Trophoblast cell (in vitro differentiated cells and primary cell): ENCODE data around the gene HACD3.

Experiments
- DNase-seq, 2 donors: peaks; one replicate each; pipeline ENCODE4 v3.0.0-alpha.2; 2016
- H2AFZ ChIP-seq: 2 replicates; pipeline ENCODE4 v1.6.1; 2013; ENCODE audit warnings: low read length, moderate library complexity, mild to moderate bottlenecking; ENCODE audit not compliant: insufficient read depth, poor library complexity
- H2AK5ac ChIP-seq: 2 replicates; pipeline ENCODE4 v1.6.1; 2013; ENCODE audit warnings: mild to moderate bottlenecking, low read length
- H2BK120ac ChIP-seq: 2 replicates; pipeline ENCODE4 v1.6.1; 2013; ENCODE audit warnings: low read length, mild to moderate bottlenecking, moderate library complexity; ENCODE audit not compliant: insufficient read depth, poor library complexity
- H2BK12ac ChIP-seq: 2 replicates; pipeline ENCODE4 v1.6.1; 2013; ENCODE audit warnings: mild to moderate bottlenecking, low read length, moderate library complexity
- H2BK5ac ChIP-seq: 2 replicates; pipeline ENCODE4 v1.6.1; 2013; ENCODE audit warnings: low read length, low read depth, moderate library complexity, mild to moderate bottlenecking; ENCODE audit not compliant: poor library complexity
- H3K14ac ChIP-seq: 2 replicates; pipeline ENCODE4 v1.6.1; 2013; ENCODE audit warnings: mild to moderate bottlenecking, low read length
- H3K18ac ChIP-seq: 2 replicates; pipeline ENCODE4 v1.6.1; 2013; ENCODE audit warnings: mild to moderate bottlenecking, low read length
- H3K23ac ChIP-seq: 2 replicates; pipeline ENCODE4 v1.6.1; 2013; ENCODE audit warnings: low read length
- H3K27ac ChIP-seq: 2 replicates; pipeline ENCODE4 v1.5.1; 2013; ENCODE audit warnings: low read depth, mild to moderate bottlenecking, inconsistent platforms, low read length, moderate library complexity
- H3K27me3 ChIP-seq: 2 replicates; pipeline ENCODE4 v1.6.1; 2013; ENCODE audit warnings: inconsistent platforms, mild to moderate bottlenecking, low read length, moderate library complexity; ENCODE audit not compliant: insufficient read depth
- H3K36me3 ChIP-seq, 2 experiments: 1 replicate in 1 of 2; 2 replicates in 1 of 2; pipeline ENCODE4 v1.6.1; 2013; ENCODE audit warnings: low read length in 2 of 2, mild to moderate bottlenecking in 2 of 2, moderate library complexity in 1 of 2; ENCODE audit not compliant: insufficient read depth in 2 of 2, control insufficient read depth in 1 of 2
- H3K4ac ChIP-seq: 2 replicates; pipeline ENCODE4 v1.6.1; 2013; ENCODE audit warnings: low read depth, mild to moderate bottlenecking, low read length, moderate library complexity
- H3K4me1 ChIP-seq, 2 experiments: 1 replicate in 1 of 2; 2 replicates in 1 of 2; pipeline ENCODE4 v1.6.1; 2013; ENCODE audit warnings: low read length in 2 of 2, mild to moderate bottlenecking in 2 of 2, moderate library complexity in 1 of 2; ENCODE audit not compliant: insufficient read depth in 2 of 2, control insufficient read depth in 1 of 2
- H3K4me2 ChIP-seq: 2 replicates; pipeline ENCODE4 v1.6.1; 2013; ENCODE audit warnings: inconsistent platforms, mild to moderate bottlenecking, low read length, moderate library complexity
- H3K4me3 ChIP-seq: 2 replicates; pipeline ENCODE4 v1.5.1; 2013; ENCODE audit warnings: mild to moderate bottlenecking, low read depth, low read length, inconsistent platforms
- H3K79me1 ChIP-seq: one replicate; pipeline ENCODE4 v1.6.1; 2013; ENCODE audit warnings: low read length
- H3K79me2 ChIP-seq: 2 replicates; pipeline ENCODE4 v1.6.1; 2013; ENCODE audit warnings: low read length, mild to moderate bottlenecking; ENCODE audit not compliant: control insufficient read depth, insufficient read depth, poor library complexity
- H3K9ac ChIP-seq: 2 replicates; pipeline ENCODE4 v1.6.1; 2013; ENCODE audit warnings: mild to moderate bottlenecking, low read length
- H3K9me3 ChIP-seq: 2 replicates; pipeline ENCODE4 v1.6.1; 2013; ENCODE audit warnings: low read depth, mild to moderate bottlenecking, control low read depth, inconsistent platforms, low read length; ENCODE audit not compliant: insufficient read depth
- H4K12ac ChIP-seq: 2 replicates; pipeline ENCODE4 v1.6.1; 2013; ENCODE audit warnings: low read depth, mild to moderate bottlenecking, low read length, moderate library complexity
- H4K8ac ChIP-seq: 2 replicates; pipeline ENCODE4 v1.6.1; 2013; ENCODE audit warnings: low read depth, mild to moderate bottlenecking, low read length, moderate library complexity
- H4K91ac ChIP-seq: one replicate; pipeline ENCODE4 v1.6.1; 2013; ENCODE audit warnings: low read depth, mild to moderate bottlenecking, low read length, moderate library complexity
- WGBS: extraction: QIAGEN DNeasy Blood & Tissue Kit; methylation state at CpG from one replicate; pipeline ENCODE4 v1.1.7; 2013; ENCODE audit warnings: missing lambda C conversion rate; ENCODE audit not compliant: insufficient read length, insufficient coverage; ENCODE audit errors: extremely low coverage; 5-methylcytosine and 5-hydroxymethylcytosine counted together

The HACD3 gene

DNA sequence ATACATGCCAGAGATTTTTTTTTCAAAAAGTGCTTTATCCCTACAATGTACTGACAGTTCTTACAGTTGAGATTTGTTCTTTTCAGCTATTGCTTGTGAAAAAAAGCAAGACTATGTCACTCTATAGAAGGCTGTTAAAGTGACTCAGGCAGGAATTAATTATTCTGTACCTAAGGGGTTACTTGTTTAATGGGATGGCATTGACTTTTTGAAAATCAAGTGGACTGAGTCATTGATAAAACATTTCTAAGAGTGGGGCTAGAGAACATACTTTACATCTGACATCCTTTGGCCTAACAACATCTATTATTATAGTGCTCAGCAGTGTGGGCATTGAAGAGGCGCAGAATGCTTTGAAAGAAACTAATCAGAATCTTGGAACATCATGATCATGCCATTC, 46.4 kb downstream of the HACD3 start:
- Histone ChIP-seq H3K79me1 (no peaks in the 10 kb centered on the region), H3K4me3 (no peak overlapping the region), H3K4me1 (peaks cover 3% of the 10 kb centered on the region in 2 experiments), H3K4me2 (no peak overlapping the region), H4K8ac (no peak overlapping the region), H4K91ac (no peak overlapping the region), H3K18ac (no peak overlapping the region), H3K9me3 (no peaks in the 10 kb centered on the region), H3K9ac (no peak overlapping the region), H3K4ac (no peak overlapping the region), H3K27ac (no peak overlapping the region), H3K79me2 (no peaks in the 10 kb centered on the region), H2AFZ (no peak overlapping the region), H3K36me3 (peaks cover 10 to 24% of the 10 kb centered on the region in 2 experiments), H2AK5ac (no peak overlapping the region), H2BK5ac (no peak overlapping the region), H3K23ac (no peak overlapping the region), H4K12ac (no peak overlapping the region), H3K14ac (no peak overlapping the region), H3K27me3 (no peaks in the 10 kb centered on the region), H2BK120ac (no peak overlapping the region), H2BK12ac (no peak overlapping the region)
- no CpG with 5 or more reads among the region's 1 CpG for WGBS
- no peak for DNase-seq

DNA sequence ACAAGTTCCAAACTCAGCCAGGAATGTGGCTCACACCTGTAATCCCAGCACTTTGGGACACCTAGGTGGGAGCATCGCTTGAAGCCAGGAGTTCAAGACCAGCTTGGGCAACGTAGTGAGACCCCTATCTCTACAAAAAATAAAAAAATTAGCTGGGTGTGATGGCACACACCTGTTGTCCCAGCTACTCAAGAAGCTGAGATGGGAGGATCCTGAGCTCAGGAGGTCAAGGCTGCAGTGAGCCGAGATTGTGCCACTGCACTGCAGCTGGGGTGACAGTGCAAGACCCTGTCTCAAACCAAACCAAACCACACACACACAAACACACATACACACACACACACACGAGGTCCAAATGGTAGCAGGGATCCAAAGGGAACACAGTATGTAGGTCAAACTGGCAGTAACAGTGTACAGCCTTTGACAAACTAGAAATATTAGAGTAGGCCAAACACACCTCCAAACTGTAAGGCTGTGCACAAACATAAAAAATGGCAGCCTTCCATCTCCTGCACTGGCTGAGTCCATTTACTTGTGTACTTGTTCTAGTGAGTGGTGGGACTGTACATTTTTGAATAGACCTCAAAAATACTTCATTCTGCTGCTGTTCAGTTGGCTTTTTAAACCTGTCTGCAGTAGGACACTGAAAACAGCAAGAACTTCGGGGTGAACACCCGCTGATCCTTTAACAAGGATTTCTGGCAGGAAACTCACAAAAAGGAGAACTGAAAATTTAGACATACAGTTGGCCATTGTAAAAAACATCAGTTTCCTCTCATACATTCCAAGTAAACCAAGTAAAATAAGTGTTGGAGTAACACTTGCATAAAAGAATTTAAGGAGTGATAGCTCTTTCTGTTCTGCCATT, 47.1 kb downstream of the HACD3 start:
- Histone ChIP-seq H2BK5ac (no peak overlapping the region), H3K27me3 (no peaks in the 10 kb centered on the region), H3K4me1 (peaks cover 3% of the 10 kb centered on the region in 2 experiments), H3K79me2 (no peaks in the 10 kb centered on the region), H3K4me3 (peak overlapping the region; percentile 49), H3K9ac (no peak overlapping the region), H2AFZ (no peak overlapping the region), H3K18ac (no peak overlapping the region), H4K8ac (no peak overlapping the region), H3K36me3 (peaks cover 10 to 21% of the 10 kb centered on the region in 2 experiments), H3K4me2 (no peak overlapping the region), H2AK5ac (no peak overlapping the region), H3K4ac (no peak overlapping the region), H3K27ac (no peak overlapping the region), H3K23ac (no peak overlapping the region), H2BK12ac (no peak overlapping the region), H4K12ac (no peak overlapping the region), H4K91ac (no peak overlapping the region), H3K14ac (no peak overlapping the region), H2BK120ac (no peak overlapping the region), H3K9me3 (no peaks in the 10 kb centered on the region), H3K79me1 (no peaks in the 10 kb centered on the region)
- no CpG with 5 or more reads among the region's 6 CpGs for WGBS
- no peak for DNase-seq

DNA sequence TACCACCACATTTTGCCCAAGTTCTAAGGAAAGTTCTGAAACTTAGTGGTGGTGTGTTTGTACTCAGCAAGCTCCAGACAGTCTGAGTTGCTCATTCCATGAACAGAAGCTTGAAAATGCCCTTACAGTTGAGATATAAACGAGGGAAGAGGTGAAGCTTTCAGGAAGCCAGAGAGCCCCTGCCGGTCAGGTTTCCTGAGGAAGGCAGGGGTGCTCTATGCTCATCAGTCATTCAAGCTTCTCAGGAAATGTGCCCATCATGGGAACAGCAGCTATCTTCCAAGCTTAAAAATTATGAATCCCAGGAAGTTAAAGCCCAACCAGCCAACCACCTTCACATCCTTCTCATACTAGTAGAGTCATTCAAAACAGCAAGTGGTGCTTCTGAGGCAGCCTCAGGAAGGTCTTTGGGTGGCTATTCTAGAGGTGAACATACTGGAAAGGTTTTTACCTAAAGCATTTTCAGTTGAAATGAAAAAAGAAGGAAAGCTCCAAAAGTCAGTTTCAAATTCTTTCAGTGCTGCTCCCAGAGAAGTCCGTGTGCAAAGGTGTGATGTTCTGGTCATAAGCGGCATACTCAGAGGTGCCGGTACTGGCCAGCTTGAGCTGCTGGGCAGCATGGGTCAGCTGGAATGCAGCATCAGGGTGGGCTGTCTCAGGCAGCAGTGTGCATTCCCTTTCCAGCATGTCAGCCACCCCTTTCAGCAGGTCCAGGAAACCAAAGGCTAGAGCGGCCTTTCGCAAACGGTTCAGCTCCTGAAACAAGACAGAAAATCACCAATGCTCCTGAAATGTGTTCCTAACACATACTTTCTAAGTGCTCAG, 48.9 kb downstream of the HACD3 start:
- H2BK120ac ChIP-seq = no peak overlapping the region
- no peak overlapping the region for H3K4me2 ChIP-seq
- H3K79me2 ChIP-seq = no peaks in the 10 kb centered on the region
- H3K4ac ChIP-seq = no peak overlapping the region
- H2AFZ ChIP-seq = no peak overlapping the region
- peaks cover 6 to 18% of the 10 kb centered on the region in 2 experiments for H3K36me3 ChIP-seq
- peaks cover 3% of the 10 kb centered on the region in 2 experiments for H3K4me1 ChIP-seq
- no CpG with 5 or more reads among the region's 8 CpGs for WGBS
- H3K9ac ChIP-seq = no peak overlapping the region
- H3K27ac ChIP-seq = no peak overlapping the region
- H4K91ac ChIP-seq = no peak overlapping the region
- no peaks in the 10 kb centered on the region for H3K9me3 ChIP-seq
- no peaks in the 10 kb centered on the region for H3K27me3 ChIP-seq
- DNase-seq = no peak
- no peak overlapping the region for H2BK5ac ChIP-seq
- H3K14ac ChIP-seq = no peak overlapping the region
- H3K18ac ChIP-seq = no peak overlapping the region
- no peak overlapping the region for H4K12ac ChIP-seq
- no peak overlapping the region for H3K23ac ChIP-seq
- no peak overlapping the region for H4K8ac ChIP-seq
- H3K4me3 ChIP-seq = no peak overlapping the region
- H2BK12ac ChIP-seq = no peak overlapping the region
- H3K79me1 ChIP-seq = no peaks in the 10 kb centered on the region
- H2AK5ac ChIP-seq = no peak overlapping the region

DNA sequence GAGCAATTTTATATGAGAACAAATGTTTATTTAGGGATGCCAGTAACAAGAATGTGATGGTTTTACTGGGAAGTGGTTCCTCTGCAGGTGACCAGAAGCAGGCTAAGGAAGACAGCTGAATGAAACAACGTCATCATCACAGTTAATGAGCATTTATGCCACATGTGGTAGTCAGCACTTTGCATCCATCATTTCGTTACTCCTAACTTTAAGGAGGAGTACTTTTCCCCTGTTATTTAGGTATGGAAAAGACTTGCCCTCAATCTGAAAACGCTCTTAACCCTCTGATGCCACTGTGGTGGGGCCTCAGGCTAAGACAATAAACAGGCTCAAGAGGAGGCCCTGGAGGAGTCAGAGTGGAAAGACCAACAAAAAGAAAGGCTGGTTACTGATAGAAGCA, 49.5 kb downstream of the HACD3 start:
- Histone ChIP-seq H3K9me3 (no peaks in the 10 kb centered on the region), H3K4me1 (peaks cover 3% of the 10 kb centered on the region in 2 experiments), H2BK12ac (no peak overlapping the region), H3K79me2 (no peaks in the 10 kb centered on the region), H3K4me3 (no peak overlapping the region), H3K27me3 (no peaks in the 10 kb centered on the region), H3K9ac (no peak overlapping the region), H4K91ac (no peak overlapping the region), H3K79me1 (no peaks in the 10 kb centered on the region), H2BK120ac (no peak overlapping the region), H3K23ac (no peak overlapping the region), H3K4ac (no peak overlapping the region), H3K14ac (no peak overlapping the region), H4K8ac (no peak overlapping the region), H2BK5ac (no peak overlapping the region), H3K27ac (no peak overlapping the region), H3K36me3 (peaks cover 4 to 15% of the 10 kb centered on the region in 2 experiments), H2AK5ac (no peak overlapping the region), H3K4me2 (no peak overlapping the region), H4K12ac (no peak overlapping the region), H3K18ac (no peak overlapping the region), H2AFZ (no peak overlapping the region)
- WGBS = no CpG with 5 or more reads among the region's 3 CpGs
- DNase-seq = no peak
